Measurements from ENCODE around the gene SARNP.
"Not testable (repeated sequence)": the region's sequence is repeated elsewhere in the genome, so short reads cannot be mapped to it uniquely, and the experiment has no call there.

Gene SARNP

GRCh38 chr12:55788546-55788945, 29.0 kb downstream of the SARNP start:
- DNase-seq, result no peak

DNA sequence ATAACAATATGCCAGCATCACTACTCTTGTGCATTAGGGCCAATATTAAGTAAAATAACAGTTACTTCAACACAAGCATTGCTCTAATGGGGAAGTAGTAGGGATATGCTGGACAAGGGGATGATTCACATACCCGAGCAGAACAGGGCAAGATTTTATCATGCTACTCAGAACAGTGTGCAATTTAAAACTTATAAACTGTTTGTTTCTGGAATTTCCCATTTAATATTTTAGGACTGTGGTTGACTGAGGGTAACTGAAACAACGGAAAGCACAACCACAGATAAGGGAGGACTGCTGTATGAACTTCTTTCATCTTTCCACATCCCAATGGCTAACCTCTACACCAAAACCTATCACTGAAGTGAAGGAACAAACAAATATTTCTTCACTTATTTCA, 36.8 kb downstream of the SARNP start:
- DNase-seq, result no peak

- DNase-seq, result no peak
These were observed 39.7 kb downstream of the SARNP start for GRCh38 chr12:55777856-55778255.

DNA sequence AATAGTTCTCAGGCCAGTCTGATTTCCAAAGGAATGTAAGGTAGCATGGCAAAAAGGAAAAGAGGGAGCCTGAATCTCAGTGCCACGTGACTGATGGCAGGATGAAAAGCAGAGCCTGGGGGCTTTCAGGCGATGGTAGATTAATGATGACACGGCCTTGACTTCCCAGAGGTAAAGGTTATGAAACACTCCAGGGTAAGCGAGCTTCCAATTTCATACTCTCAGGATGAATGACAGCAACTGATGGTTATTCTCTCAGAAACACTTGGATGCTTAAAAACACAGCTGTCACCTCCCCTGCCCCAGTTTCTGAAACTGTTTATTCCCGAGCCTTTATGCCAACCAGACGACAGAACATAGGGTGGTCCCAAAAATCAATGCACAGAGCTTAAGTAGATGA, 45.8 kb downstream of the SARNP start:
- no peak for DNase-seq

DNA sequence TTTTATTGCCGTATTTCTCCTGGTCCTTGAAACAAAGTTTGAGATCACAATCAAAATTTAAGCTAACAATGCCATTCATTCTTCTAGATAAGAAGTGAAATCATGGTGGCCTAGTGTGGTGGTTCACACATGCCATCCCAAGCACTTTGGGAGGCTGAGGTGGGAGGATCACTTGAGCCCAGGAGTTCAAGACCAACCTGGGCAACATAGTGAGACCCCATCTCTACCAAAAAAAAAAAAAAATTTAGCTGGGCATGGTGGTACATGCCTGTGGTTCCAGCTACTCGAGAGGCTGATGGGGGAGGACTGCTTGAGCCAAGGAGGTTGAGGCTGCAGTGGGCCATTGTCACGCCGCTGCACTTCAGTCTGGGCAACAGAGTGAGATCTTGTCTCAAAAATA, 50.4 kb downstream of the SARNP start:
- no peak for DNase-seq

DNA sequence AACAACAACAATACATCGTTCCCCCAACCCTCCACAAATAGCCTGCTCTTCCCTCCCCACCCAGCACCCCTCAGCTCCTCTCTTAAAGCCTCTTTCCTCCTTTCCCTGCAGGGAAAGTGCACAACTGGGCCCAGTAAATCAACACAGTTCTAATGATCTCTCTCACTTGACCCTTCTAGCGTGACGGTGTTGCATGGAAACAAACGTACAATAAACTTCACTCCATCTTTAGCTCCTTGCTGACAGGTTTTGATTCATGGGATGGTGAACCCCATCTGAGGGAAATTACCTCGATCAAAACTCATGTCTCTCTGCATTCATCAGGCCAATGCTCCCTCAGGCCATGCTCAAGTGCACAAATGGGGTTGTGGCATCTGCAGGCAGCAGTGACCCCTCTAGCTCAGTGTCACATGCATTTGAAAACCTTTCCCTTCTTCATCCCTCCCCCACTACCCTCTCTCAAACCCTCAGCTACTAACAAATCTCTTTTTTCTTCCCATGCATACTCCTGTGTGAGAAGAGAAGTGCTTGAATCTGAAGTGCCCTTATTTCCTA, 51.7 kb downstream of the SARNP start:
- no peak for DNase-seq

- DNase-seq, result no peak
These were observed 54.9 kb downstream of the SARNP start for GRCh38 chr12:55762646-55763045.

- no peak for DNase-seq
These were observed 56.9 kb downstream of the SARNP start for GRCh38 chr12:55760663-55761062.

DNA sequence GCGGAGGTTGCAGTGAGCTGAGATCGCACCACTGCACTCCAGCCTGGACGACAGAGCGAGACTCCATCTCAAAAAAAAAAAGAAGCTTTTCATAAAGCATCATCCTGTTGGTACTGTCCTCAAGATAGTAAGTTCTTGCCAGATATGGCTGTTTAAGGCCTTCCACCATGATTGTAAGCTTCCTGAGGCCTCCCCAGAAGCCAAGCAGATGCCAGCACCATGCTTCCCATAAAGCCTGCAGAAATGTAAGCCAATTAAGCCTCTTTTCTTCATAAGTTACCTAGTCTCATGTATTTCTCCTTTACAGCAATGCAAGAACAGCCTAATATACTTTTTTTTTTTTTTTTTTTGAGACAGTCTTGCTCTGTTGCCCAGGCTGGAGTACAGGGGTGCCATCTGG, 58.9 kb downstream of the SARNP start:
- not testable (repeated sequence) for DNase-seq

GRCh38 chr12:55757701-55758100, 59.8 kb downstream of the SARNP start:
- no peak for DNase-seq

DNA sequence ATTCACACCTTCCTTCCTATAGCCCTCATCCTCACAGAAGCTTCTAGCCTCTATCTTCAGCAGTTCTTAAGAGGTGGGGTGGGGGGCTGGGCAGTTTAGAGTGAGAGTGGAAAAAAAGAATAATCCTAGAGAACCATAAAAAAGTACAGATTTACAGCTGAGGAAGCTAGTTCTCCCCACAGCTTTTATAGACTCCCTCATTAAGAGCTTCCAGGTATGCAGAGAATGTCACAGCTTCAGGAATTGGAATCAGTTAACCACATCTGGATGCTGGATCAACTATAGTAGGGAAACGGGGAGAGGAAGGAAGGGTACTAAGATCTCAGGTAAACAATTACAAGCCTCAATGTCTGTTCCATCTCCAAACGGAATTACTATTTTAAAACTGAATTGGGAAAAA, 62.3 kb downstream of the SARNP start:
- no peak for DNase-seq

GRCh38 chr12:55748230-55748993, 69.1 kb downstream of the SARNP start:
- DNase-seq, result no peak

- no peak for DNase-seq
These were observed 70.7 kb downstream of the SARNP start for GRCh38 chr12:55746913-55747231.

DNA sequence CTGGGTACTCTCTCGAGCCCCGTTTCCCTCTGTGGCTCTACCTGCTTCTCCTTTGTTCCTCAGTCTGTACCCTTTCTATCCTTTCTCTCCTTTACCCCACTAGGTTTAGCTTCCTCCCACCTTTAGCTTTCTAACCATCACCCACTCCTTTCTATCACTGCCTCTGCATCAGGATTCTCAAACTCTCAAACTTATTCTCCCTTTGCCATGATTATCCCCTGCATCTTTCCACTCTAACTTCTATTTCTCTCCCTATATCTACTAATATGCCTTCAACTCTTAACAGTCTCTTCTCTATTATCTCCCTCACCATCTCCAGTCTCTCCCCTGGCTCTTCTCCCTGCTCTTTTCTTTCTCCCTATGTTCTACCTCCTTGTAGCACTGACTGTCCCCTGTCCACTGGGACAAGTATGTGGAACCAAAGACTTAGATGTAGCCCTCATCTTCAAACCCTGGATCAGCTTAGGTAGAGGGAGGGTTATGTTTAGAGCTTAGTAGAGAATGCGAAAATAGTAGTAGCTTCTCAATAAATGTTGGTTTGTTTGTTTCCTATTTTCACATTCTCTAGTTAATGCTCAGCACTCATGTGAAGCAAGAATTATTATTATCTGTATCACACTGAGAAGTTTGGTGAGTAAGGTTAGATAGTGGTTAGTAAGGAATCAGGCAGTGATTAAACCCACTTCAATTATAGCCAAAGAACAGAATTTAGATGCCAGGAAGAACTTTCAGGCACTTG, 71.2 kb downstream of the SARNP start:
- no peak for DNase-seq

GRCh38 chr12:55745361-55746173, 72.0 kb downstream of the SARNP start:
- no peak for DNase-seq

- DNase-seq, result no peak
These were observed 73.0 kb downstream of the SARNP start for GRCh38 chr12:55744340-55745030.

- DNase-seq, result peak; percentile 47
These were observed 73.9 kb downstream of the SARNP start for GRCh38 chr12:55743406-55744339.

- peak; percentile 76 for DNase-seq
These were observed 74.7 kb downstream of the SARNP start, which contains the start of gene GDF11 for GRCh38 chr12:55742719-55743405. Gene GDF11 (plus strand): TSS chr12:55743122. CDS start chr12:55743317, 195 bp downstream.

- DNase-seq, result no peak
These were observed 75.4 kb downstream of the SARNP start for GRCh38 chr12:55741931-55742680.

DNA sequence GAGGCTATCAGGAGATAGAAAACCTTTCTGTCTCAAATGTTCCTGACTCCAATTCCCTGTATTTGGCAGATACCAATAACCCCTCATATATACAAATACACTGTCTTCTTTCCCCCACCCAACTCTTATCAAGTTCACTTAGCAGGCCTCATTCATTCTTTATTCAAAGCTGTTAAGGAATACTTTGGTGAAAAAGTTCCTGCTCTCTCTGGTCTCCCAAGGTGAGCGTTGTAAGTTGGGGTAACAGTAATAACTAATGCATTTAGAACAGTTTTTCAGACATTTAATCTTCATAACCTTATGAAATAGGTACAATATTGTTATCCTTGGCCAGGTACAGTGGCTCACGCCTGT, 78.5 kb downstream of the SARNP start:
- no peak for DNase-seq

All from stimulated activated CD4-positive, alpha-beta T cell treated with anti-CD3 and anti-CD28 coated beads, Interleukin-4, amount 100 ng/mL, for 1 hour (primary cell).